H1 (cell line): ENCODE measurements around the gene EMX2. TPM values are rescaled to one million over a fixed set of nuclear protein-coding genes. Genes with fewer than 3 reads are reported as not detected.

Experiments used
- GABPA ChIP-seq: IDR thresholded peaks from 2 replicates; pipeline ENCODE4 v1.6.1; 2011; ENCODE audit warnings: mild to moderate bottlenecking, low read length, moderate library complexity, borderline replicate concordance; ENCODE audit not compliant: insufficient read depth
- MAFK ChIP-seq: IDR thresholded peaks from 2 replicates; pipeline ENCODE4 v1.6.1; 2012; ENCODE audit warnings: low read depth, mild to moderate bottlenecking, improper control_type of control experiment, low read length
- MAX ChIP-seq: IDR thresholded peaks from 2 replicates; pipeline ENCODE4 v1.6.1; 2012; ENCODE audit warnings: inconsistent platforms
- RAD21 ChIP-seq, 2 experiments: IDR thresholded peaks in 1 of 2; conservative IDR thresholded peaks in 1 of 2; 2 replicates each; pipeline ENCODE4 v1.6.1; 2011; ENCODE audit warnings: low read depth in 2 of 2, low read length in 2 of 2, improper control_type of control experiment in 1 of 2, inconsistent platforms in 1 of 2, mild to moderate bottlenecking in 1 of 2, moderate library complexity in 1 of 2
- SP4 ChIP-seq: IDR thresholded peaks from 2 replicates; pipeline ENCODE4 v1.6.1; 2012; ENCODE audit warnings: low read length, inconsistent platforms
- TAF7 ChIP-seq: optimal IDR thresholded peaks from 2 replicates; pipeline ENCODE3; 2011; ENCODE audit warnings: low read depth, mild to moderate bottlenecking, inconsistent platforms, low read length, moderate library complexity, borderline replicate concordance
- TCF12 ChIP-seq: IDR thresholded peaks from 2 replicates; pipeline ENCODE4 v1.6.1; 2011; ENCODE audit warnings: low read depth, mild to moderate bottlenecking, low read length
- polyA plus RNA-seq, 7 experiments: library from polyadenylated mRNA; depleted of rRNA in 3 of 7; stranded (reverse) in 5 of 7; unstranded in 2 of 7; fragments of >200 nt in 5 of 7; fragments of 200-250 nt in 2 of 7; gene quantifications; 1 replicate in 5 of 7; 2 replicates in 1 of 7; 4 replicates in 1 of 7; pipeline versions ENCODE4 v1.2.1 to v1.2.3, GENCODE V29; 2011 to 2013; ENCODE audit warnings: missing spikeins in 2 of 7, mixed read lengths in 2 of 7
- total RNA-seq: library from RNA; stranded (reverse); fragmentation: NEBNext Ultra II Directional; extraction: Animal tissue kit (Norgen Biotek cat#: 25700); gene quantifications from 2 replicates; pipeline ENCODE4 v1.2.1, GENCODE V29; 2021
- TF ChIP-seq, protein P1 (sequence below): fragments of 300-600 bp; sonication (generic); IDR thresholded peaks from 2 replicates; pipeline ENCODE4 v1.7.1; 2012; ENCODE audit warnings: low read length, moderate library complexity, mild to moderate bottlenecking, inconsistent platforms; ENCODE audit not compliant: insufficient replicate concordance
- TF ChIP-seq, protein P2 (sequence below): IDR thresholded peaks from 2 replicates; pipeline ENCODE4 v1.6.1; 2011; ENCODE audit warnings: low read depth, mild to moderate bottlenecking, low read length; ENCODE audit not compliant: insufficient read depth

EMX2 gene
- total and polyA plus RNA-seq, 2 of the 8 experiments (the other 6 are each of a cell fraction or from before 2014, with no cell fraction given): not detected

DNA sequence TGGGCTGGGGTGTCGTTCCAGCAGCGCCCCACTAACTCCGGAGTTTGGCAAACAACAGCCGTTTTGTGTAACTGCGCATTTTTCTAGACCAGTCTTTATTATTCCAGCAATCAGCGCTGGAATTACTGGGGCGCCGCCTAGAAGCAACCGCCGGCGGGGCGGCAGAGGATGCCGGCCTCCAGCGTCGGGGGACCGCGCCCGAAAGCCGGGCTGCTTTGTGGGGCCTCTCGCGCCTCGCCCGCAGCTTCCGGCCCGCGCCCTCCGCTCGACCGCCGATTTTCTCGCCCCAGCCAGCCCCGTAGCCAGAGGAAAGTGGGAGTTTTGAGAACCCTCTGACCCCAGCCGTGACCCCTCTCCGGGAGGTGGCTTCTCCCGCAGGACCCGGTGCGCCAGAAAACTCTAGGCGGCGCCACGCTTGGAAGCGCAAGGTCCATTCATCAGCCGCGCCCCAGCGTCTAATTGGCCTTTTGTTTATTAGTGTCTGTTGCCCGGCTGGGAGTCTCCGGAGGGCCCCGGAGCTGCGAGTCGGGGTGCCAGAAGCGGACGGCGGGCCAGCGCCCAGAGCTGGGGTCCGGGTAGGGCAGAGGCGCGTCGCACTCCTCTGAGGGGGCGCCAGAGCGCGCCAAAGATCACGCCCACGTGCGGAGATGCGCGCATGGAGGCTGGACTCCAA, 10.7 kb downstream of the EMX2 start (continued):
- TF ChIP-seq, protein P1, sequence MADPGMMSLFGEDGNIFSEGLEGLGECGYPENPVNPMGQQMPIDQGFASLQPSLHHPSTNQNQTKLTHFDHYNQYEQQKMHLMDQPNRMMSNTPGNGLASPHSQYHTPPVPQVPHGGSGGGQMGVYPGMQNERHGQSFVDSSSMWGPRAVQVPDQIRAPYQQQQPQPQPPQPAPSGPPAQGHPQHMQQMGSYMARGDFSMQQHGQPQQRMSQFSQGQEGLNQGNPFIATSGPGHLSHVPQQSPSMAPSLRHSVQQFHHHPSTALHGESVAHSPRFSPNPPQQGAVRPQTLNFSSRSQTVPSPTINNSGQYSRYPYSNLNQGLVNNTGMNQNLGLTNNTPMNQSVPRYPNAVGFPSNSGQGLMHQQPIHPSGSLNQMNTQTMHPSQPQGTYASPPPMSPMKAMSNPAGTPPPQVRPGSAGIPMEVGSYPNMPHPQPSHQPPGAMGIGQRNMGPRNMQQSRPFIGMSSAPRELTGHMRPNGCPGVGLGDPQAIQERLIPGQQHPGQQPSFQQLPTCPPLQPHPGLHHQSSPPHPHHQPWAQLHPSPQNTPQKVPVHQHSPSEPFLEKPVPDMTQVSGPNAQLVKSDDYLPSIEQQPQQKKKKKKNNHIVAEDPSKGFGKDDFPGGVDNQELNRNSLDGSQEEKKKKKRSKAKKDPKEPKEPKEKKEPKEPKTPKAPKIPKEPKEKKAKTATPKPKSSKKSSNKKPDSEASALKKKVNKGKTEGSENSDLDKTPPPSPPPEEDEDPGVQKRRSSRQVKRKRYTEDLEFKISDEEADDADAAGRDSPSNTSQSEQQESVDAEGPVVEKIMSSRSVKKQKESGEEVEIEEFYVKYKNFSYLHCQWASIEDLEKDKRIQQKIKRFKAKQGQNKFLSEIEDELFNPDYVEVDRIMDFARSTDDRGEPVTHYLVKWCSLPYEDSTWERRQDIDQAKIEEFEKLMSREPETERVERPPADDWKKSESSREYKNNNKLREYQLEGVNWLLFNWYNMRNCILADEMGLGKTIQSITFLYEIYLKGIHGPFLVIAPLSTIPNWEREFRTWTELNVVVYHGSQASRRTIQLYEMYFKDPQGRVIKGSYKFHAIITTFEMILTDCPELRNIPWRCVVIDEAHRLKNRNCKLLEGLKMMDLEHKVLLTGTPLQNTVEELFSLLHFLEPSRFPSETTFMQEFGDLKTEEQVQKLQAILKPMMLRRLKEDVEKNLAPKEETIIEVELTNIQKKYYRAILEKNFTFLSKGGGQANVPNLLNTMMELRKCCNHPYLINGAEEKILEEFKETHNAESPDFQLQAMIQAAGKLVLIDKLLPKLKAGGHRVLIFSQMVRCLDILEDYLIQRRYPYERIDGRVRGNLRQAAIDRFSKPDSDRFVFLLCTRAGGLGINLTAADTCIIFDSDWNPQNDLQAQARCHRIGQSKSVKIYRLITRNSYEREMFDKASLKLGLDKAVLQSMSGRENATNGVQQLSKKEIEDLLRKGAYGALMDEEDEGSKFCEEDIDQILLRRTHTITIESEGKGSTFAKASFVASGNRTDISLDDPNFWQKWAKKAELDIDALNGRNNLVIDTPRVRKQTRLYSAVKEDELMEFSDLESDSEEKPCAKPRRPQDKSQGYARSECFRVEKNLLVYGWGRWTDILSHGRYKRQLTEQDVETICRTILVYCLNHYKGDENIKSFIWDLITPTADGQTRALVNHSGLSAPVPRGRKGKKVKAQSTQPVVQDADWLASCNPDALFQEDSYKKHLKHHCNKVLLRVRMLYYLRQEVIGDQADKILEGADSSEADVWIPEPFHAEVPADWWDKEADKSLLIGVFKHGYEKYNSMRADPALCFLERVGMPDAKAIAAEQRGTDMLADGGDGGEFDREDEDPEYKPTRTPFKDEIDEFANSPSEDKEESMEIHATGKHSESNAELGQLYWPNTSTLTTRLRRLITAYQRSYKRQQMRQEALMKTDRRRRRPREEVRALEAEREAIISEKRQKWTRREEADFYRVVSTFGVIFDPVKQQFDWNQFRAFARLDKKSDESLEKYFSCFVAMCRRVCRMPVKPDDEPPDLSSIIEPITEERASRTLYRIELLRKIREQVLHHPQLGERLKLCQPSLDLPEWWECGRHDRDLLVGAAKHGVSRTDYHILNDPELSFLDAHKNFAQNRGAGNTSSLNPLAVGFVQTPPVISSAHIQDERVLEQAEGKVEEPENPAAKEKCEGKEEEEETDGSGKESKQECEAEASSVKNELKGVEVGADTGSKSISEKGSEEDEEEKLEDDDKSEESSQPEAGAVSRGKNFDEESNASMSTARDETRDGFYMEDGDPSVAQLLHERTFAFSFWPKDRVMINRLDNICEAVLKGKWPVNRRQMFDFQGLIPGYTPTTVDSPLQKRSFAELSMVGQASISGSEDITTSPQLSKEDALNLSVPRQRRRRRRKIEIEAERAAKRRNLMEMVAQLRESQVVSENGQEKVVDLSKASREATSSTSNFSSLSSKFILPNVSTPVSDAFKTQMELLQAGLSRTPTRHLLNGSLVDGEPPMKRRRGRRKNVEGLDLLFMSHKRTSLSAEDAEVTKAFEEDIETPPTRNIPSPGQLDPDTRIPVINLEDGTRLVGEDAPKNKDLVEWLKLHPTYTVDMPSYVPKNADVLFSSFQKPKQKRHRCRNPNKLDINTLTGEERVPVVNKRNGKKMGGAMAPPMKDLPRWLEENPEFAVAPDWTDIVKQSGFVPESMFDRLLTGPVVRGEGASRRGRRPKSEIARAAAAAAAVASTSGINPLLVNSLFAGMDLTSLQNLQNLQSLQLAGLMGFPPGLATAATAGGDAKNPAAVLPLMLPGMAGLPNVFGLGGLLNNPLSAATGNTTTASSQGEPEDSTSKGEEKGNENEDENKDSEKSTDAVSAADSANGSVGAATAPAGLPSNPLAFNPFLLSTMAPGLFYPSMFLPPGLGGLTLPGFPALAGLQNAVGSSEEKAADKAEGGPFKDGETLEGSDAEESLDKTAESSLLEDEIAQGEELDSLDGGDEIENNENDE: no peak
- TF ChIP-seq TCF12 (no peak), RAD21 (IDR thresholded peaks at IDR 0.05 in 1 of 2, conservative IDR thresholded peaks at IDR 0.05 in 1 of 2; ENCODE audit: low read depth in 2 of 2, low read length in 2 of 2) (peak in 1 of 2 experiments; percentile 31), GABPA (0 out of 2 replicates have a peak, but pooled peaks have one; percentile 37), MAX (peak; percentile 94), TAF7 (no peak), SP4 (0 out of 2 replicates have a peak, but pooled peaks have one; percentile 21), MAFK (no peak)
- TF ChIP-seq, protein P2, sequence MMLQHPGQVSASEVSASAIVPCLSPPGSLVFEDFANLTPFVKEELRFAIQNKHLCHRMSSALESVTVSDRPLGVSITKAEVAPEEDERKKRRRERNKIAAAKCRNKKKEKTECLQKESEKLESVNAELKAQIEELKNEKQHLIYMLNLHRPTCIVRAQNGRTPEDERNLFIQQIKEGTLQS: no peak
